H9 (cell line): ENCODE measurements around the gene HP1BP3. TPM values are rescaled to one million over a fixed set of nuclear protein-coding genes. Genes with fewer than 3 reads are reported as not detected.

Experiments used
- DNase-seq: peaks from one replicate; pipeline ENCODE4 v3.0.0-alpha.2; 2017
- H2AFZ ChIP-seq: one replicate; pipeline ENCODE4 v1.6.1; 2013; ENCODE audit warnings: mild to moderate bottlenecking, low read length, control low read depth, moderate library complexity
- H2AK5ac ChIP-seq: 2 replicates; pipeline ENCODE4 v1.6.1; 2013; ENCODE audit warnings: low read length, control low read depth, mixed read lengths; ENCODE audit not compliant: insufficient read length
- H2BK120ac ChIP-seq: one replicate; pipeline ENCODE4 v1.6.1; 2013; ENCODE audit warnings: low read depth, mild to moderate bottlenecking, low read length, control low read depth, inconsistent platforms; ENCODE audit not compliant: poor library complexity, severe bottlenecking
- H2BK12ac ChIP-seq: 2 replicates; pipeline ENCODE4 v1.6.1; 2013; ENCODE audit warnings: low read length, control low read depth, mixed read lengths, low read depth; ENCODE audit not compliant: insufficient read length
- H2BK15ac ChIP-seq: 2 replicates; pipeline ENCODE4 v1.6.1; 2013; ENCODE audit warnings: low read depth, low read length, control low read depth
- H2BK20ac ChIP-seq: one replicate; pipeline ENCODE4 v1.6.1; 2013; ENCODE audit warnings: low read depth, mild to moderate bottlenecking, low read length, control low read depth, inconsistent platforms; ENCODE audit not compliant: poor library complexity, severe bottlenecking
- H2BK5ac ChIP-seq: 2 replicates; pipeline ENCODE4 v1.6.1; 2013; ENCODE audit warnings: low read length, control low read depth, mixed read lengths; ENCODE audit not compliant: insufficient read length
- H3K14ac ChIP-seq: 2 replicates; pipeline ENCODE4 v1.6.1; 2013; ENCODE audit warnings: low read length, control low read depth; ENCODE audit not compliant: insufficient read depth
- H3K18ac ChIP-seq: 2 replicates; pipeline ENCODE4 v1.6.1; 2013; ENCODE audit warnings: low read depth, mild to moderate bottlenecking, mixed read lengths, low read length, control low read depth; ENCODE audit not compliant: insufficient read length
- H3K23ac ChIP-seq: 2 replicates; pipeline ENCODE4 v1.6.1; 2013; ENCODE audit warnings: low read length, control low read depth, mixed read lengths, low read depth; ENCODE audit not compliant: insufficient read length
- H3K23me2 ChIP-seq: 2 replicates; pipeline ENCODE4 v1.6.1; 2013; ENCODE audit warnings: low read depth, mild to moderate bottlenecking, mixed read lengths, low read length, control low read depth; ENCODE audit not compliant: insufficient read length, poor library complexity, severe bottlenecking
- H3K27ac ChIP-seq: 2 replicates; pipeline ENCODE4 v1.5.1; 2013; ENCODE audit warnings: low read length, control low read depth, mixed read lengths, low read depth; ENCODE audit not compliant: insufficient read length
- H3K27me3 ChIP-seq: 2 replicates; pipeline ENCODE4 v1.6.1; 2013; ENCODE audit warnings: low read length, control low read depth, inconsistent platforms; ENCODE audit not compliant: insufficient read depth
- H3K4ac ChIP-seq: 2 replicates; pipeline ENCODE4 v1.6.1; 2013; ENCODE audit warnings: low read depth, mild to moderate bottlenecking, control low read depth, inconsistent platforms, low read length, moderate library complexity
- H3K4me1 ChIP-seq: 2 replicates; pipeline ENCODE4 v1.6.1; 2013; ENCODE audit warnings: low read length, control low read depth, inconsistent platforms; ENCODE audit not compliant: insufficient read depth
- H3K4me2 ChIP-seq: 2 replicates; pipeline ENCODE4 v1.6.1; 2013; ENCODE audit warnings: low read length, control low read depth, mixed read lengths; ENCODE audit not compliant: insufficient read length, insufficient read depth
- H3K56ac ChIP-seq: 2 replicates; pipeline ENCODE4 v1.6.1; 2013; ENCODE audit warnings: low read depth, mild to moderate bottlenecking, mixed read lengths, low read length, control low read depth; ENCODE audit not compliant: insufficient read length
- H3K79me1 ChIP-seq: 2 replicates; pipeline ENCODE4 v1.6.1; 2013; ENCODE audit warnings: low read depth, mild to moderate bottlenecking, moderate library complexity, low read length, control low read depth, inconsistent platforms; ENCODE audit not compliant: insufficient read depth, poor library complexity, severe bottlenecking
- H3K79me2 ChIP-seq: 2 replicates; pipeline ENCODE4 v1.6.1; 2013; ENCODE audit warnings: low read length, control low read depth, inconsistent platforms; ENCODE audit not compliant: insufficient read depth
- H3K9ac ChIP-seq: 2 replicates; pipeline ENCODE4 v1.6.1; 2013; ENCODE audit warnings: low read length, control low read depth, mixed read lengths; ENCODE audit not compliant: insufficient read length; ENCODE audit errors: extremely low read depth
- H3K9me3 ChIP-seq: one replicate; pipeline ENCODE4 v1.6.1; 2013; ENCODE audit warnings: low read depth, low read length, inconsistent platforms; ENCODE audit not compliant: control insufficient read depth
- H3T11ph ChIP-seq: one replicate; pipeline ENCODE4 v1.6.1; 2013; ENCODE audit warnings: mild to moderate bottlenecking, low read length, control low read depth, inconsistent platforms
- H4K20me1 ChIP-seq: one replicate; pipeline ENCODE4 v1.6.1; 2013; ENCODE audit not compliant: control insufficient read depth, insufficient read length, insufficient read depth
- H4K5ac ChIP-seq: 2 replicates; pipeline ENCODE4 v1.6.1; 2013; ENCODE audit warnings: low read depth, mild to moderate bottlenecking, mixed read lengths, low read length, control low read depth; ENCODE audit not compliant: insufficient read length
- H4K8ac ChIP-seq: replicated peaks from 2 replicates; pipeline ENCODE4 v1.6.1; 2013; ENCODE audit warnings: low read length, control low read depth, mixed read lengths, low read depth; ENCODE audit not compliant: insufficient read length
- H4K91ac ChIP-seq: 2 replicates; pipeline ENCODE4 v1.6.1; 2013; ENCODE audit warnings: low read depth, mild to moderate bottlenecking, moderate library complexity, mixed read lengths, low read length, control low read depth; ENCODE audit not compliant: insufficient read length
- H3K27ac Mint-ChIP-seq, 3 experiments: 2 replicates in 2 of 3; 3 replicates in 1 of 3; pipeline ENCODE4 v1.8.0; 2020 to 2021; ENCODE audit warnings: mixed read lengths in 3 of 3, mild to moderate bottlenecking in 1 of 3, moderate library complexity in 1 of 3
- H3K27me3 Mint-ChIP-seq: 2 replicates; pipeline ENCODE4 v1.8.0; 2021; ENCODE audit warnings: low read depth, mild to moderate bottlenecking, moderate library complexity, mixed read lengths
- H3K36me3 Mint-ChIP-seq, 3 experiments: 2 replicates in 2 of 3; 3 replicates in 1 of 3; pipeline ENCODE4 v1.8.0; 2020 to 2021; ENCODE audit warnings: low read depth in 3 of 3, mixed read lengths in 3 of 3; ENCODE audit not compliant: insufficient read depth in 1 of 3
- H3K4me1 Mint-ChIP-seq, 2 experiments: 2 replicates each; pipeline ENCODE4 v1.8.0; 2020; ENCODE audit warnings: mixed read lengths in 2 of 2
- H3K4me3 Mint-ChIP-seq, 2 experiments: 2 replicates in 1 of 2; 3 replicates in 1 of 2; pipeline ENCODE4 v1.8.0; 2020 to 2021; ENCODE audit warnings: mild to moderate bottlenecking in 2 of 2, mixed read lengths in 2 of 2, moderate library complexity in 1 of 2
- H3K9me3 Mint-ChIP-seq, 2 experiments: 2 replicates in 1 of 2; 3 replicates in 1 of 2; pipeline ENCODE4 v1.8.0; 2020; ENCODE audit warnings: mild to moderate bottlenecking in 2 of 2, mixed read lengths in 2 of 2, moderate library complexity in 1 of 2
- total RNA-seq: library from RNA; stranded (reverse); gene quantifications from 2 replicates; pipeline ENCODE4 v1.2.1, GENCODE V29; 2021
- TF ChIP-seq, protein P1 (sequence below): fragments of 200-600 bp; sonication (generic); conservative IDR thresholded peaks from 3 replicates; pipeline ENCODE4 v1.8.0; 2021; ENCODE audit warnings: antibody characterized with exemption, mild to moderate bottlenecking

The HP1BP3 gene
- total RNA-seq, 1 experiment from 2014 or later = 127 TPM

DNA sequence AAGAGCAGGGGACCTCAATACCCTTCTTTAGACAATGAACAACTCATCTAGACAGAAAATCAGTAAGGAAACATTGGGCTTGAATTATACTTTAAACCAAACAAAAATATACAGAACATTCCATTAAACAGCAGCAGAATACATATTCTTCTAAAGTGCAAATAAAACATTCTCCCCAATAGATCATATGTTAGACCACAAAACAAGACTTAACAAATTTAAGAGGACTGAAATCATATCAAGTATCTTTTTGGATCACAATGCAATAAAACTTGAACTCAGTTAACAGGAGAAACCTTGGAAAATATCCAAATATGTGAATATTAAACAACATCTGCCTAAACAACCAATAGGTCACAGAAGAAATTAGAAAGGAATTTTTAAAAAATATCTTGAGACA is 47.7 kb upstream of the HP1BP3 start:
- no peak overlapping the region for H3T11ph ChIP-seq
- DNase-seq = no peak
- H4K20me1 ChIP-seq = no peaks in the 10 kb centered on the region
- no peaks in the 10 kb centered on the region for H3K9me3 ChIP-seq
- H3K4me3 Mint-ChIP-seq = no peak overlapping the region
- H2AFZ ChIP-seq = no peak overlapping the region
- H3K79me2 ChIP-seq = no peaks in the 10 kb centered on the region
- H2BK120ac ChIP-seq = no peak overlapping the region
- no peak overlapping the region for H3K4me2 ChIP-seq
- no peaks in the 10 kb centered on the region for H3K27me3 ChIP-seq
- no peaks in the 10 kb centered on the region for H3K23me2 ChIP-seq
- H4K5ac ChIP-seq = no peak overlapping the region
- no peak overlapping the region for H3K4ac ChIP-seq
- H3K27ac Mint-ChIP-seq = no peak overlapping the region
- H4K8ac ChIP-seq = no peak overlapping the region
- H3K56ac ChIP-seq = no peak overlapping the region
- no peaks in the 10 kb centered on the region for H3K4me1 Mint-ChIP-seq
- no peak overlapping the region for H3K14ac ChIP-seq
- no peak overlapping the region for H3K23ac ChIP-seq
- no peaks in the 10 kb centered on the region for H3K79me1 ChIP-seq
- H2AK5ac ChIP-seq = no peak overlapping the region
- H3K9ac ChIP-seq = no peak overlapping the region
- no peak overlapping the region for H2BK12ac ChIP-seq
- H2BK15ac ChIP-seq = no peak overlapping the region
- no peak overlapping the region for H2BK5ac ChIP-seq
- no peak overlapping the region for H3K18ac ChIP-seq
- H2BK20ac ChIP-seq = no peak overlapping the region
- peaks cover 15 to 33% (median 23%) of the 10 kb centered on the region in 3 experiments; a peak in 6 of 7 replicates for H3K36me3 Mint-ChIP-seq
- TF ChIP-seq, protein P1, sequence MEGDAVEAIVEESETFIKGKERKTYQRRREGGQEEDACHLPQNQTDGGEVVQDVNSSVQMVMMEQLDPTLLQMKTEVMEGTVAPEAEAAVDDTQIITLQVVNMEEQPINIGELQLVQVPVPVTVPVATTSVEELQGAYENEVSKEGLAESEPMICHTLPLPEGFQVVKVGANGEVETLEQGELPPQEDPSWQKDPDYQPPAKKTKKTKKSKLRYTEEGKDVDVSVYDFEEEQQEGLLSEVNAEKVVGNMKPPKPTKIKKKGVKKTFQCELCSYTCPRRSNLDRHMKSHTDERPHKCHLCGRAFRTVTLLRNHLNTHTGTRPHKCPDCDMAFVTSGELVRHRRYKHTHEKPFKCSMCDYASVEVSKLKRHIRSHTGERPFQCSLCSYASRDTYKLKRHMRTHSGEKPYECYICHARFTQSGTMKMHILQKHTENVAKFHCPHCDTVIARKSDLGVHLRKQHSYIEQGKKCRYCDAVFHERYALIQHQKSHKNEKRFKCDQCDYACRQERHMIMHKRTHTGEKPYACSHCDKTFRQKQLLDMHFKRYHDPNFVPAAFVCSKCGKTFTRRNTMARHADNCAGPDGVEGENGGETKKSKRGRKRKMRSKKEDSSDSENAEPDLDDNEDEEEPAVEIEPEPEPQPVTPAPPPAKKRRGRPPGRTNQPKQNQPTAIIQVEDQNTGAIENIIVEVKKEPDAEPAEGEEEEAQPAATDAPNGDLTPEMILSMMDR = no peak
- H3K27me3 Mint-ChIP-seq = no peaks in the 10 kb centered on the region
- H3K9me3 Mint-ChIP-seq = peaks cover 0 to 2% of the 10 kb centered on the region in 2 experiments; a peak in 4 of 5 replicates
- H3K27ac ChIP-seq = no peak overlapping the region
- no peaks in the 10 kb centered on the region for H3K4me1 ChIP-seq
- H4K91ac ChIP-seq = no peak overlapping the region
